SK-MEL-5 (cell line): ENCODE data around the gene NAV2. TPM values are rescaled to one million over a fixed set of nuclear protein-coding genes. Genes with fewer than 3 reads are reported as not detected.

Experiments
- DNase-seq: peaks from one replicate; pipeline ENCODE4 v3.0.0-alpha.2; 2016; ENCODE audit warnings: low read depth, low spot score
- in situ Hi-C: cut with HindIII; loops from 2 replicates; pipeline ENCODE4 v1.10.0; 2016; ENCODE audit warnings: low sequenced_read_pairs, high pct_unique_total_duplicates, low pct_unique_long_range_greater_than_20kb
- total RNA-seq: library from RNA; depleted of rRNA; stranded (reverse); fragments of >200 nt; shearing (Covaris generic); gene quantifications from 2 replicates; pipeline ENCODE4 v1.2.3, GENCODE V29; 2014

The NAV2 gene
- total RNA-seq, 1 experiment from 2014 or later = 14.5 TPM

- no peak for DNase-seq
Observed at GRCh38 chr11:19683141-19683805, 29.4 kb upstream of the NAV2 start.

DNA sequence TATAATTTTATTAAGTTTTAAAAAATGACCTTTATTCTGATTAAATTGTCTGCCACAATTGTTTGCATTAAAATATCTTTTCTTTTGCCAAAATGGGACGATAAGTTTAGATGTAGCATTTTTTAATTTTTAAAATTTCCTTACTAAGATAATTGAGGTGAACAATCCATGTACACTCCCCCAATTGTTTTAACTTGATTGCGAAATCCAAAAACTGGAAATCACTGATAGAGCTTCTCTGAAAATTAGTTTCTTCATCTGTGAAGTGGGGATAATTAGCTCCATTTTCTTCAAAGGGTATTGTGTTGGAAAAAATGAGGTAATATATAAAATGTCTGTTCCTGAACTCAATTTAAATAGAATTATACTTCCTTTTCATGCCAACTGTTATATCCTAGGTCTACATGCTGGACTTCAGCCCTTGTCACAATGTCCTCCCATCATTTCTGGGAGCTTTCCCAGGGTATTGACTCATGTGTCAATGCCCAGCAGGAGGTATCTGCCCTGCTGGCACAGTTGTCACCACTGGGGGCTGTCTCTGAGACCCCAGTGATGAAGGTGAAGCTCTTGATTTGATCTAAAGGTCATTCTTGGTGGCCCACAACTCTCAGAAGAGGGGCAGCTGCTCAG is 28.7 kb upstream of the NAV2 start:
- in situ Hi-C loops = no loop called here

More at GRCh38 chr11:19683141-19683805, 29.4 kb upstream of the NAV2 start:
- in situ Hi-C loops = no loop called here

DNA sequence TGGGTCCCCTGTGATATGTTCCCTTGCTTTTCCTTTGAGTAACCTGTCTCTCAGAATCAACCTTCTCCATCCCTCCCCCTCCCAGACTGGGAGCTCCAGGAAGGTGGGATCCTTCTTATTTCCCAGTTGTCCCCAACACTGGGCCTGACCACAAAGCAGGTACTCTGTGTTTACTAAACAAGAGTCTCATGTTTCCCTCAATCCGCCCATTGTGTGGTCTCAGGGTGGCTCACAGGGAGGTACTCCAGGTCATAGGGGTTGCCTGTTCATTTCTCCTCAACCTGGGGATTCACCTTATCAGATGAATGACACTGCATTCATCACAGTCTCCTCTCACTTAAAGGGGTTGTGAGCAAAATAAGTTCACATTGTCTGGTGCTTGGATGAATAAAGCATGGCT is 26.4 kb upstream of the NAV2 start:
- in situ Hi-C loops = no loop called here
- DNase-seq = no peak

More for the DNA sequence above, 28.7 kb upstream of the NAV2 start:
- DNase-seq = no peak

DNA sequence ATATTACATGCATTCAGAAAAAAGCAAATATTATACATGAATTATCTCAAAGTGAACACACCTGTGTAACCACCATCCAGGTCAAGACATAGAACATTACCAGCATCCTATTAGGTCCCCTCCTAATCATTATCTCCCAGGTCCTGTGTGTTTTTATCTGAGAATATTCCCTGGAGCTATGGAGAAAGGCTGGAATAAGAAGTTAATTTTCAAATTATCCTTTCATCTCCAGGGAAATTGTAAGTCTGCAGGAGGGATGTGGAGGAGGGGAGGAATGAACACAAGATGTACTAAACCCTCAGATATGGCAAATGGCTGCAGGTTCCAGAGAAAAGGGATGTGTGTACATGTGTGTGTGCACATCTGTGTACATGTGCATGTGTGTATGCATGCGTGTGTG is 25.2 kb upstream of the NAV2 start:
- in situ Hi-C loops = no loop called here

DNA sequence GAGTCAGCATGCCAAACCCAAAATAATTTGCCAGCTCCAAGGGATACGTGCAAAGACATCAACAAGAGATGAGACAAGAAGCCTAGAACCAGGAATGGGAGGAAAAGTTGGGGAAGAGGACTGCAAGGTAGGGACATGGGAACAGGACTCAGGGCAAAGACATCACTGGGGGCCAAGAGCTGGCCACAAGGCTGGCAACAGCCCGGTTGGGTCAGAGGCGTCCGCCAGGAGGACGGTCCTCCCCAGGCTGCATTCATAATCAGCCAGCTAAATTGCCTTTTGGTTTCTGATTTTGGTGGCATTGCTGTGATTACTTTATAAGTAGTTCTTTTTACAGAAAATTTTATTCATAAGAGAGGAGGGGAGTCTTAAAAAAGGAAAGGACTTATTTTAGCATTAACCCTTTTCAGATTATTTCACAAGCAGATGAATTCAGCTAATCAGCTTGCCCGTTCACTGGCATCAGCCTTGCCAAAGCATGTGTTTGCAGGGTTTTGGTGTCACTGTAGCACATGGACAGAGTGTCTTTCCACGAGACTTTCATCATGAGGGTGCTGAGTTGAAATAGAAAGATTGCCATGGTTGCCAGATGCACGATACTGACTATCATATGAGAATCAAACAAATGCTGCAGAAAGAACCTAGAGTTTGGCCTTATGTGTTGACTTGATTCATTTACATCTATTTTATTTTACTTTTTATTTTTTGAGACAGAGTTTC is 23.2 kb upstream of the NAV2 start:
- in situ Hi-C loops = no loop called here
- no peak for DNase-seq

More for the DNA sequence above, 25.2 kb upstream of the NAV2 start:
- DNase-seq = no peak

- in situ Hi-C loops = no loop called here
- no peak for DNase-seq
Observed at GRCh38 chr11:19690885-19691284, 21.8 kb upstream of the NAV2 start.

GRCh38 chr11:19691815-19692500 is 20.7 kb upstream of the NAV2 start:
- no peak for DNase-seq

DNA sequence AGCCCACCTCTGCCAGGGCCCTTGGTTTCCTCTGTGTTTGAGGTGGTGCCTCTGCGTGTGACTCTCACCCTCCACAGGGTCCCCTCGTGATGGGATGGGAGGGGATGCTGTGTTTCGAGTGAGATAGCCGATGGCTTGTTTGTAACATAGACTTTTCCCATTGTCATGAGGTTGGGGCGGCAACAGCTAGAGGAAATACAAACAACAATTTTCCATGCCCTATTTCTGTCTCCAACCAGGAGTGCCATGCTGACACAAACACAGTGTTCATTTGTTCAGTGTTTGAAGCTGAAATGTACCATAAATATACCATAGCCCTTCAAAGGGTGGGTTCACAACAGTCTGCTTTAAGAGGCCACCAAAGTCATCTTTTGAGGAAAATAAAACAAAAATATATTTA is 19.5 kb upstream of the NAV2 start:
- in situ Hi-C loops = no loop called here
- DNase-seq = peak; percentile 73

More at GRCh38 chr11:19691815-19692500, 20.7 kb upstream of the NAV2 start:
- in situ Hi-C loops = no loop called here

GRCh38 chr11:19694796-19695345 is 17.8 kb upstream of the NAV2 start:
- DNase-seq = no peak
- in situ Hi-C loops = no loop called here

- in situ Hi-C loops = no loop called here
Observed at GRCh38 chr11:19696073-19696472, 16.6 kb upstream of the NAV2 start.

DNA sequence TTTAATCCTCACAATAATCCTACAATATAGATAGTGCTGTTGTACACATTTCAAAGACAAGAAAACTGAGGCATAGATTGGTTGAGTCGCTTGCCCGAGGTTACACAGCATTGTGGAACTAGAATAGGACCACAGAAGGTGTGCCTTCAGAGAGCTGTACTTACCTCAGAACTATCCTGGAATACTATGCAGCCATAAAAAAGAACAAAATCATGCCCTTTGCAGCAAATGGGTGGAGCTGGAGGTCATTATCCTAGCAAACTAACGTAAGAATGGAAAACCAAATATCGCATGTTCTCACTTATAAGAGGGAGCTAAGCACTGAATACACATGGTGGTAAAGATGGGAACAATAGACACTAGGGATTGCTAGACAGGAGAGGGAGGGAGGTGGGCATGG is 15.7 kb upstream of the NAV2 start:
- DNase-seq = no peak
- in situ Hi-C loops = no loop called here

More at GRCh38 chr11:19696073-19696472, 16.6 kb upstream of the NAV2 start:
- DNase-seq = no peak

DNA sequence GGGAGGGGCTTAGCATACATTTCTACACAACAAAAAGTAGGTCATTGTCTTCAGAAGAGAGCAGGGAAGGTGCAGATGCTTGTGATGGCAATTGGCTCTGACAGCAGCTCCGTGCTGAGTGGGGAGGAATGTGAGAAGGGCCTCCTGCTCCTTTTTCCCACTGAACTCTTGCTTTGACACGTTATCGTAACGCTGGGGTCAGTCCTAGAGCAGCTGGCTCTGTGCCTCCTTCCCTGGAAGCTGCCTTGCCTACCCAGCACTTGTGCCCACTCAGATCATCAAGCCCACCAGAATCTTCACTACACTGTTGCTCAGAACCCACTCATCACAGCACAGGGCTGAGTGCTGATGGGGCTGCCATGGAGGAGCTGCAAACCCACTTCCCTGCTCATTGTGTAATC is 14.9 kb upstream of the NAV2 start:
- no peak for DNase-seq
- in situ Hi-C loops = no loop called here

DNA sequence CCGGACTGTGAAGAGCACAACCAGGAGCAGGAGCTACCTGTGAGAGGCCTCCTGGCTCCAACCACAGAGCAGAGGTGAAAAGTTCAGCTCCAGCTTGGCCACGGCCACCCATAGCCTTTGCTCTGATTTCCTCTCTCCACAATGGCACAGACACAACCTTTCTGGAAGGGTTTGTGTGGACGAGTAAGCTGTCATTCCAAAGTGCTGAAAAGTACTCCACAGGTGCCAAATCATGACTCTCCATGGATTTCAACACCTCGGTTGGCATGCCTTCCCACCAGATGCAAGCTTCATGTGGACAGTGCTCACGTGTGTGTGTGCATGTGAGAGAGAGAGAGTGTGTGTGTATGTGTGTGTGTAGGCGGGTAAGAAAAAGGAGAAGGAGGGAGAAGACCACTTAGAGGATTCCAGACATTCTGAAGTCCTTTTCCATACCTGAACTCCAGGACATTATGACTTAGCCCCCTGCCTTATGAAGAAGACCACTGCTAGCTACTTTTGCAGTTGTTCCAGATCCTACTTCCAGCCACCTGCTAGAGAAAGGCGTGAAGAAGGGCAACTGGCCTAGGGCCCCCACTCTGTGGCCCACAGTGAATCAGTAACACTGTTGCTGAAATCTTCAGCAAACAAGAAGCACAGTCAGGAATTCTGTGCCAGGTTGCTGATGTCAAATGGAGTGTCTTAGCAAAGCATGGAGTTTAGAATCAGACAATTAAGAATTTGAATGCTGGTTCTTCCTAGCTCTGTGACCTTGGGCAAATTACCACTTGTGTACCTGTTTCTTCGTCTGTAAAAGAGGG is 13.9 kb upstream of the NAV2 start:
- in situ Hi-C loops = no loop called here
- DNase-seq = no peak

- no peak for DNase-seq
- in situ Hi-C loops = no loop called here
Observed at GRCh38 chr11:19701421-19701820, 11.2 kb upstream of the NAV2 start.

GRCh38 chr11:19702620-19703019 is 10.0 kb upstream of the NAV2 start:
- in situ Hi-C loops = no loop called here

GRCh38 chr11:19703211-19703610 is 9.4 kb upstream of the NAV2 start:
- DNase-seq = no peak
- in situ Hi-C loops = no loop called here

More at GRCh38 chr11:19702620-19703019, 10.0 kb upstream of the NAV2 start:
- no peak for DNase-seq

GRCh38 chr11:19704213-19704612 is 8.4 kb upstream of the NAV2 start:
- in situ Hi-C loops = no loop called here
- no peak for DNase-seq
